GM12801 (cell line): Measurements from ENCODE around the gene C19orf81.

Experiments
- TF ChIP-seq, protein P1 (sequence below): IDR thresholded peaks from one replicate; pipeline ENCODE4 v1.5.1; 2011; ENCODE audit warnings: control low read depth; ENCODE audit not compliant: insufficient read length; ENCODE audit errors: extremely low read depth

Gene C19orf81

DNA sequence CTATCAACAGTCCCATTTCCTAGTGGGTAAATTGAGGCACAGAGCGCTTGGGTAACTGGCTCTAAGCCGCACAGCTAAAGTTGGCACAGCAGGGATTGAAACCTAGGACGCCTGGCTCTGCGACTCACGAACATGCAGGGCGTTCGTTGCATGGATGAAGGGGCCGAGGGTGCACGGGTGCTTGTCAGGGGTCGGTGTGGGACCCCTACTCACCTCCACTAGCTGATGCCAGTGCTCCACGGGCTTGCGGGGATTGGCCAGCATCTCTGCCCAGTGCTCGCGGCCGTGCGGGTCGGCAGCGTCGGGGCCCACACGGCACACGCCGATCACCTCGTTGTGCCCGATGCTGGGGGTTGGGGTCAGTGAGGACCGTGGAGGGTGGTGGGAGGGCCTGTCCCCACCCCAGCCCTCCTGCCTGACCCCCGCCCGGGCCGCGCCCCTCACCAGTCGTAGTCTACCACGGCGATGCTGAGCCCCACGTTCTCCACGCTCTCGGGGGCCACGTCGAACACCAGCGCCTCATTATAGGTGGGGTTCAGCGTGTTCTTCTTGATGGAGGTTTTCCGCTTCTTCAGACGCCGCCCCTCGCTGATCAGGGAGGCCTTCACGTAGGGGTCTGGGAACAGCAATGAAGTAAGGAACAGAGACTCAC lies 24.2 kb upstream of the C19orf81 start:
- TF ChIP-seq, protein P1, sequence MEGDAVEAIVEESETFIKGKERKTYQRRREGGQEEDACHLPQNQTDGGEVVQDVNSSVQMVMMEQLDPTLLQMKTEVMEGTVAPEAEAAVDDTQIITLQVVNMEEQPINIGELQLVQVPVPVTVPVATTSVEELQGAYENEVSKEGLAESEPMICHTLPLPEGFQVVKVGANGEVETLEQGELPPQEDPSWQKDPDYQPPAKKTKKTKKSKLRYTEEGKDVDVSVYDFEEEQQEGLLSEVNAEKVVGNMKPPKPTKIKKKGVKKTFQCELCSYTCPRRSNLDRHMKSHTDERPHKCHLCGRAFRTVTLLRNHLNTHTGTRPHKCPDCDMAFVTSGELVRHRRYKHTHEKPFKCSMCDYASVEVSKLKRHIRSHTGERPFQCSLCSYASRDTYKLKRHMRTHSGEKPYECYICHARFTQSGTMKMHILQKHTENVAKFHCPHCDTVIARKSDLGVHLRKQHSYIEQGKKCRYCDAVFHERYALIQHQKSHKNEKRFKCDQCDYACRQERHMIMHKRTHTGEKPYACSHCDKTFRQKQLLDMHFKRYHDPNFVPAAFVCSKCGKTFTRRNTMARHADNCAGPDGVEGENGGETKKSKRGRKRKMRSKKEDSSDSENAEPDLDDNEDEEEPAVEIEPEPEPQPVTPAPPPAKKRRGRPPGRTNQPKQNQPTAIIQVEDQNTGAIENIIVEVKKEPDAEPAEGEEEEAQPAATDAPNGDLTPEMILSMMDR: no peak

DNA sequence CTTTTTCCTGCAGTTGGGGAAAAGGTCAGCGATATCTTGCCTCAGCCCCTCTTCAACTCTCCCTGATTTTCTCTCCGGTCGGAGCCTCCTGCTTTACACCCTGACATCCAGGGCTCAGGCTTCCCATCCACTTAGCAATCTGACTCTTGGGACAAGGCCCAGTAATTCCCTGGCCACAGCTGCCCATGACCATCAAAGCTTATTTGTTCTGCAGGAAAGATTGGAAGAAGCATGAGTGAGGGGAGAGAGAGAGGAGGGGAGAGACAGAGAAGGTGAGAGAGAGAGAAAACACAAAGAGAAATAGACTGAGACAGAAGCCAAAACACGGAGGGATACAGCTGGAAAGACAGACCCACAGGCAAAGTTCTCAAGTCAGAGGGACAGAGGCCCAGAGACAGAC lies 23.2 kb upstream of the C19orf81 start:
- TF ChIP-seq, protein P1: no peak

DNA sequence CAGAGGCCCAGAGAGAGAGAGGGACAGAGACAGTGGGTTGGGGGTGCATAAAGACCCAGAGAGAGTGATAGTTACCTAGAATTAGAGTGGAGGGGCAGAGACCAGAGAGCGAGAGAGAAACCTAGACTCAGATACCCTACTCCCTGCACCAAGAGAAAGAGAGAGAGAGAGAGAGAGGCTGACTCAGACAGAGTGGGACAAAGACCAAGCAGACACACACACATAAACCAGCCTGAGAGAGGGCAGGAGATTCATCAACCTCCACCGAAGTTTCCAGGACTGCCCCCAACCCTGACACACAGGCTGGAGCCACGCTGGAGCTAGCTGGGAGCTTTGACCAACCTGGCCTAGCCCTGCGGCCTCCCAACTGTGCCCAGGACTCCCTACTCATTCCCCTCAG lies 22.4 kb upstream of the C19orf81 start:
- TF ChIP-seq, protein P1: no peak

DNA sequence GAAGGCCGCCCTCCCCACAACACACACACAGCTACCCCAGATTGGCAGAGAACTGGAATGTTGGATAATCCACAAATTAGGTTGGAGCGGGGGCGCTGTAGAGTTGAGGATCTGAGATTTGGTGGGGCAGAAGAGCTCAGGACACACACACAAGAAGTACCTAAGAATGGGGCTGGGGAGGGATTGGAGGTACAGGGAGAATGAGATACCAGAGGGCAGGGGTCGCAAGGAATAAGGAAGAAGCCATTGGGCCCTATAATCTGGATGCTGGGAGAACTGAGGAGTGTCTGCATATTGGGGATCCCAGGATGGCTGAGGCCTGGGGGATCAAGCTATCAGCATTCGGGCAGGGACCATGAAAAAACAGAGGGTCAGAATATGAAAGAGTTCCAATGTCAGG lies 21.1 kb upstream of the C19orf81 start:
- TF ChIP-seq, protein P1: no peak

DNA sequence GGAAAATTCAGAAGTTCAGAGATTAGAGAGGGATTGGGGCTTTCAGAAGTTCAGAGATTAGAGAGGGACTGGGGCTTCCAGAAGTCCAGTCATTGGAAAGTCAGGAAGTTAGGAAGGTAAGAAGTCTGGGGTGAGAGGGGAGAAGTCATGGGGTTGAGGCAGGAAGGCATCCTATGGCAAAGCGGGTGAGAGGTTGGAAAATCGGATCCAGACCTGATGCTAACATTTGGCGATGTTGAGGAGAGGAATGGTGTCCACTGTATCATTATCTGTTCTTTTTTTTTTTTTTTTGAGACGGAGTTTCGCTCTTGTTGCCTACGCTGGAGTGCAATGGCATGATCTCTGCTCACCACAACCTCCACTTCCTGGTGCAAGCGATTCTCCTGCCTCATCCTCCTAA lies 20.7 kb upstream of the C19orf81 start:
- TF ChIP-seq, protein P1: no peak

DNA sequence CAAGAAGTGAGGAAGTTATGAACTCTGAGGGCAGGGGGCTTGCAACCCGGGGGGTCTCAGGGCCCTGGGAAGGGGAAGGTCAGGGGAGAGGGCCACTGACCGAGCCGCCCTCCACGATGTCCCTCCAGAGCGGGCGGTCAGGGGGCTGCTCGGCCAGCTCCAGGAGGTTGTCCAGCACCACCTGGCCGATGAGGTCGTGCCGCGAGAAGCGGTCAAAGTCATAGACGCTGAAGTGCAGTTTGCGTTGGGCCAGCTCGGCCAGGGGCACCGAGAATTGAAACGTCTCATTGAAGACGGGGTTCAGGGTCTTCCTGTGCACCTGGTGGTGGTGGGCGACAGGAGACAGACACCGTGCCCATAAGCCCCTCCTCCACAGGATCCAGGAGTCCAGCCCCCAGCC lies 20.1 kb upstream of the C19orf81 start:
- TF ChIP-seq, protein P1: no peak

DNA sequence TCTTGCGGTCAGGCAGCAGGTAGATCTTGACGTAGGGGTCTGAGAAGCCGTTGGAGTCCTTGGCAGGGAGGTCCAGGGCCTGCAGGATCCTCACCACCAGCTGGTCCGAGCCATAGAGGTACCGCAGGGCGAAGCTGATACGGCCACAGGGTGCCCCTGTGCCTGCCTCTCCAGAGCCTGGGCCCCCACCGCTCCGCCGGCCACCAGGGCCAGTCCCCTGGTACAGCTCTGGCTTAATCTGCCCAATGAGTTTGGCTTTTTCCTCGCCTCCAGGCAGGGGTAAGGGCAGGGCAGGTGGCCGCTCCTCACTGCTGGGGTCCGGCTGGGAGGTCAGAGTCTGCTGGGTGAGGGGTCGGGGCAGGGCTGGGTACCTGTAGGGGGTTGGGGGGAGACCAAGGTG lies 19.4 kb upstream of the C19orf81 start:
- TF ChIP-seq, protein P1: no peak
